Retina (tissue), 1 donor: ENCODE results near the gene PIAS4.

Experiments used
- DNase-seq: peaks from one replicate; pipeline ENCODE4 v3.0.0-alpha.2; 2016

The PIAS4 gene

GRCh38 chr19:4023600-4024398, 16.3 kb downstream of the PIAS4 start:
- DNase-seq: no peak

GRCh38 chr19:4025317-4025716, 17.8 kb downstream of the PIAS4 start:
- DNase-seq: no peak

- DNase-seq: no peak
These were observed 19.6 kb downstream of the PIAS4 start for GRCh38 chr19:4027146-4027545.

GRCh38 chr19:4028334-4029246, 21.1 kb downstream of the PIAS4 start:
- no peak for DNase-seq

- DNase-seq: no peak
These were observed 21.7 kb downstream of the PIAS4 start for GRCh38 chr19:4029247-4029614.

- no peak for DNase-seq
These were observed 23.0 kb downstream of the PIAS4 start for GRCh38 chr19:4030552-4030951.

- no peak for DNase-seq
These were observed 23.4 kb downstream of the PIAS4 start for GRCh38 chr19:4030981-4031380.

GRCh38 chr19:4031420-4031819, 23.9 kb downstream of the PIAS4 start:
- no peak for DNase-seq

GRCh38 chr19:4032436-4032835, 24.9 kb downstream of the PIAS4 start:
- no peak for DNase-seq

- DNase-seq: no peak
These were observed 25.8 kb downstream of the PIAS4 start for GRCh38 chr19:4033028-4033956.

GRCh38 chr19:4034048-4035017, 26.8 kb downstream of the PIAS4 start:
- DNase-seq: no peak

GRCh38 chr19:4035018-4035566, 27.6 kb downstream of the PIAS4 start:
- DNase-seq: no peak

GRCh38 chr19:4035582-4035981, 28.0 kb downstream of the PIAS4 start:
- no peak for DNase-seq

GRCh38 chr19:4036576-4037300, 29.2 kb downstream of the PIAS4 start:
- no peak for DNase-seq

- DNase-seq: no peak
These were observed 29.9 kb downstream of the PIAS4 start for GRCh38 chr19:4037301-4037949.

GRCh38 chr19:4038057-4038456, 30.5 kb downstream of the PIAS4 start:
- no peak for DNase-seq

- DNase-seq: no peak
These were observed 31.3 kb downstream of the PIAS4 start for GRCh38 chr19:4038661-4039423.

- no peak for DNase-seq
These were observed 34.7 kb downstream of the PIAS4 start for GRCh38 chr19:4042064-4042730.

GRCh38 chr19:4042731-4043082, 35.2 kb downstream of the PIAS4 start:
- no peak for DNase-seq
